ENCODE measurements around the gene BRI3. TPM values are rescaled to one million over a fixed set of nuclear protein-coding genes. Genes with fewer than 3 reads are reported as not detected.

BRI3 gene
- total RNA-seq, 1 donor from 2014 or later, result 125 TPM

DNA sequence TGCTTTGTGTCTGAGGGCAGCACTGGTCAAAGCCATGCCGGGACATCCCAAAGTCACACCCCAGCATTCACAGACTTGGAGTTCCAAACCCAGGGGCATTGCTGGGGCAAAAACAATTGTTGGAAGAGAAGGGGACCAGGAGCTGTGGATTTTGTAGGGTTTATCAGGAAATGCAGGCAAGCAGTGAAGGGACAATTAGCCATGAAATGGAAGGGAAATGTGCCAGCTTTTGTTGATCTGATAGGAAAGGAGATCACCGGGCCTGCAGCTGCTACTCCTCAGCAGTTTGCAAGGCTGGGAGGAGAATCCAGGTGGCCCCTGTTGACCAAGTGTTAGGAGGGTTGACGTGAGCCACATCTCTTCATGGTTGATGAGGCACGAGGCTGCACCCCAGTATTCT, 2.5 kb upstream of the BRI3 start:
- H3K36me3 Mint-ChIP-seq (ENCODE audit: insufficient read depth), result peaks cover 2% of the 10 kb centered on the region
- DNase-seq (ENCODE audit: low spot score, unreplicated experiment), result no peak
- TF ChIP-seq, protein P1, sequence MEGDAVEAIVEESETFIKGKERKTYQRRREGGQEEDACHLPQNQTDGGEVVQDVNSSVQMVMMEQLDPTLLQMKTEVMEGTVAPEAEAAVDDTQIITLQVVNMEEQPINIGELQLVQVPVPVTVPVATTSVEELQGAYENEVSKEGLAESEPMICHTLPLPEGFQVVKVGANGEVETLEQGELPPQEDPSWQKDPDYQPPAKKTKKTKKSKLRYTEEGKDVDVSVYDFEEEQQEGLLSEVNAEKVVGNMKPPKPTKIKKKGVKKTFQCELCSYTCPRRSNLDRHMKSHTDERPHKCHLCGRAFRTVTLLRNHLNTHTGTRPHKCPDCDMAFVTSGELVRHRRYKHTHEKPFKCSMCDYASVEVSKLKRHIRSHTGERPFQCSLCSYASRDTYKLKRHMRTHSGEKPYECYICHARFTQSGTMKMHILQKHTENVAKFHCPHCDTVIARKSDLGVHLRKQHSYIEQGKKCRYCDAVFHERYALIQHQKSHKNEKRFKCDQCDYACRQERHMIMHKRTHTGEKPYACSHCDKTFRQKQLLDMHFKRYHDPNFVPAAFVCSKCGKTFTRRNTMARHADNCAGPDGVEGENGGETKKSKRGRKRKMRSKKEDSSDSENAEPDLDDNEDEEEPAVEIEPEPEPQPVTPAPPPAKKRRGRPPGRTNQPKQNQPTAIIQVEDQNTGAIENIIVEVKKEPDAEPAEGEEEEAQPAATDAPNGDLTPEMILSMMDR (IDR thresholded peaks at IDR 0.05; ENCODE audit: unreplicated experiment), result no peak
- no peaks in the 10 kb centered on the region for H3K27me3 Mint-ChIP-seq
- no peak overlapping the region for H3K4me3 Mint-ChIP-seq (ENCODE audit: low read depth)
- peaks cover 19% of the 10 kb centered on the region for H3K4me1 Mint-ChIP-seq (ENCODE audit: low read depth)
- H3K27ac Mint-ChIP-seq, result no peak overlapping the region
- H3K9me3 Mint-ChIP-seq (ENCODE audit: low read depth), result no peaks in the 10 kb centered on the region

DNA sequence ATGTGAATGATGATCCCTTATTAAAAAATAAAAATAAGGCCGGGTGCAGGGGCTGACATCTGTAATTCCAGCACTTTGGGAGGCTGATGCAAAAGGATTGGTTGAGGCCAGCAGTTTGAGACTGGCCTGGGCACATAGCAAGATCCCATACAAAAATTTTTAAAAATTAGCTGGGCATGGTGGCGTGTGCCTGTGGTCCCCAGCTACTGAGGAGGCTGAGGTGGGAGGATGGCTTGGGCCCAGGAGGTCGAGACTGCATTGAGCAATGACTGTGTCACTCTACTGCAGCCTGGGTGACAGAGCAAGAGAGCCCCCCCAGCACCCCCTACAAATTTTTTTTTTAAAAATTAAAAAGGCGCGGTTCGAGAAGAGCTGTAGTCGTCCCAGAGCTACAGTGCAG, 1.2 kb upstream of the BRI3 start:
- H3K36me3 Mint-ChIP-seq (ENCODE audit: insufficient read depth), result peaks cover 7% of the 10 kb centered on the region
- H3K27me3 Mint-ChIP-seq, result no peaks in the 10 kb centered on the region
- peak overlapping the region; percentile 98 for H3K27ac Mint-ChIP-seq
- peak overlapping the region; percentile 77 for H3K4me3 Mint-ChIP-seq (ENCODE audit: low read depth)
- H3K9me3 Mint-ChIP-seq (ENCODE audit: low read depth), result no peaks in the 10 kb centered on the region
- peaks cover 30% of the 10 kb centered on the region for H3K4me1 Mint-ChIP-seq (ENCODE audit: low read depth)
- TF ChIP-seq, protein P1 (IDR thresholded peaks at IDR 0.05; ENCODE audit: unreplicated experiment), result no peak
- no peak for DNase-seq (ENCODE audit: low spot score, unreplicated experiment)

DNA sequence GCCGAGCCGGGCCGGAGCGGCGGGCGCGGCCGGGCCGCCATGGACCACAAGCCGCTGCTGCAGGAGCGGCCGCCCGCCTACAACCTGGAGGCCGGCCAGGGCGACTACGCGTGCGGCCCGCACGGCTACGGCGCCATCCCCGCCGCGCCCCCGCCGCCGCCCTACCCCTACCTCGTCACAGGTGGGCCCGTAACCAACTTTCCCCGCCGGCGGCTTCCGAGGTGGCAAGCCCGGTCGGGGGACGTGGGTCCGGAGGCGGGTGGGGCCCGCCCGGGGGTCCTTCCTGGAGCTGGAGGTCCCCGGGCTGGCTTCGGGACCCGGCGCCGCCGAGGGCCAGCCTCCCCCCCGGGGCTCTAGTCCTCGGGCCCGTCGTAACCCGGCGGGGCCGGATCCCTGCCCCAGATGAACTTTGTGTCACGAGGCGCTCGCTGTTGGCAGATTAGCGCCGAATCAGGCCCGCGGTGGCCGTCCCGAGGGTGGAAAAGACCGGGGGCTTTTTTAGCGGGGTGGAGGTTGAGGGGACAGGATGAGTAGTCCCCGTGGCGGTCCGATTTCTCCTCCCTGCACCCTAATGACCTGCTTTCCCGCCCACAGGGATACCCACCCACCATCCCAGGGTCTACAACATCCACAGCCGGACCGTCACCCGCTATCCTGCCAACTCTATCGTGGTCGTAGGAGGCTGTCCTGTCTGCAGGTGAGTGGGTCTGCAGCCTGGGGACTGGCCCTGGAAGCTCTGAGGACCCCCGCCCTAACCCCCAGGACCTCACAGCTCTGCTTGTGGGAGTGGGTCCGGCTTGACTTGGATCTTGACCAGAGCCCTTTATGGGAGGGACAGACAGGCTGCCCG, 496 bp downstream of the BRI3 start:
- no peaks in the 10 kb centered on the region for H3K27me3 Mint-ChIP-seq
- H3K4me3 Mint-ChIP-seq (ENCODE audit: low read depth), result peak overlapping the region; percentile 90
- TF ChIP-seq, protein P1 (IDR thresholded peaks at IDR 0.05; ENCODE audit: unreplicated experiment), result no peak
- no peak for DNase-seq (ENCODE audit: low spot score, unreplicated experiment)
- peaks cover 7% of the 10 kb centered on the region for H3K36me3 Mint-ChIP-seq (ENCODE audit: insufficient read depth)
- H3K4me1 Mint-ChIP-seq (ENCODE audit: low read depth), result peaks cover 30% of the 10 kb centered on the region
- peak overlapping the region; percentile 93 for H3K27ac Mint-ChIP-seq
- no peaks in the 10 kb centered on the region for H3K9me3 Mint-ChIP-seq (ENCODE audit: low read depth)

DNA sequence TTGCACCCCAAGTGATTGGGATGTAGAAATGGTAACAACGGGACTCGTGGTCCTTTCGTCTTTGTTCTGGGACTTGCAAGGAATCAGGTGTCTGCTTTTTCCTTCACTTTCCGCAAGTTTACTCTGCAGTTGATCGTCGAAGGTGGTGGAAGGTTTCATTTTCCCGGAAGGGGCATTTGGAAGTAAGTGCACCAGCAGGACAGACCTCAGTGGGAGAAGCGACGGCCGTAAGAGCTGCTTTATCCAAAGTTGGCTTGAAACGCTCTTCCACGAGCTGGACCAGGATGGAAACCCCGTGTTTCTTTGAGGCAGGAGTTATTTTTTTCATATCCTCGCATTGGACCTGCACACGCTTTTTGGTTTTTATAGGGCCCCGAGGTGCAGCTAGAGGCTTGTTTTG, 1.2 kb downstream of the BRI3 start:
- DNase-seq (ENCODE audit: low spot score, unreplicated experiment), result no peak
- peak overlapping the region; percentile 93 for H3K27ac Mint-ChIP-seq
- H3K4me3 Mint-ChIP-seq (ENCODE audit: low read depth), result peak overlapping the region; percentile 90
- TF ChIP-seq, protein P1 (IDR thresholded peaks at IDR 0.05; ENCODE audit: unreplicated experiment), result no peak
- H3K36me3 Mint-ChIP-seq (ENCODE audit: insufficient read depth), result peaks cover 7% of the 10 kb centered on the region
- H3K27me3 Mint-ChIP-seq, result no peaks in the 10 kb centered on the region
- H3K4me1 Mint-ChIP-seq (ENCODE audit: low read depth), result peaks cover 30% of the 10 kb centered on the region
- H3K9me3 Mint-ChIP-seq (ENCODE audit: low read depth), result no peaks in the 10 kb centered on the region

DNA sequence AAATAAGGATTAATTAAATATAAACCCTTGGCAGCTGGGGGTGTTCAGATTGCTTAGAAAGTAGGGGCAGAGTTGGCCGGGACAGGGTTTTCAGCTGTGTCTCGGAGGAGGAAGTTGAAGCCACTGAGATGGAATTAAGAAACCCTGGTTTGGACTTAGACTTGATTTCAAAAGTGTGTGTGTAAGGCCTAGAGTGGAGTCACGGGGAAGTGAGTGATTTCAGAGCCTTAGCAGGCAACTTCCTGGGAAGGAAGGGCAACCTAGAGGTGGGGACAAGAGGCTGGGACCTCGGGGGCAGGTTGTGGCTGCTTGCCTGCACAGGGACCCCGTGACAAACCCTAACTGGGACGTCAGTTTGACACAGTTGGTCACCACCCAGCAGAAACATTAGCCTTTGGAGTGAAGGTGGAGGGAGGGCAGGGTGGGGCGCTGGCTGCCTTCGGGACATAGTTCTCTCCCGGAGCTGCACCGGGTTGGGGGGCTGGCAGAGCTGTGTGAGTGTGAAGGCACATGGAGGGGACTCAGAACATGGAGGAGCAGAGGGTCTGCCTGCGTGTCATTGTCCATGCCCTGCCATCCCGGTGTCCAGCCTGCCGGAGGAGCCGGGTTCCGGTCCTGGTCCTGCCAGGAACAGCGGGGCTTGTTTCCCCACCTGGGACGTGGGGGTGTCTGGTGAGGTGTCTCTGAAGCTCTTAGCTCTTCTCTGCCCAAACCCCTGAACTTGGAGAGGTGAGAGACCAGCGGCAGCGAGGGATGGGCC, 1.8 kb downstream of the BRI3 start:
- Mint-ChIP-seq H3K9me3 (ENCODE audit: low read depth) (no peaks in the 10 kb centered on the region), H3K27ac (peak overlapping the region; percentile 56), H3K27me3 (no peaks in the 10 kb centered on the region), H3K36me3 (ENCODE audit: insufficient read depth) (peaks cover 7% of the 10 kb centered on the region), H3K4me3 (ENCODE audit: low read depth) (peak overlapping the region; percentile 90), H3K4me1 (ENCODE audit: low read depth) (peaks cover 30% of the 10 kb centered on the region)
- no peak for DNase-seq (ENCODE audit: low spot score, unreplicated experiment)
- TF ChIP-seq, protein P1 (IDR thresholded peaks at IDR 0.05; ENCODE audit: unreplicated experiment), result no peak
